Neuronal stem cell (in vitro differentiated cells): ENCODE data around the gene TMEM271.
"Not testable (repeated sequence)": the region's sequence is repeated elsewhere in the genome, so short reads cannot be mapped to it uniquely, and the experiment has no call there.

Experiments used
- DNase-seq: peaks from one replicate; pipeline ENCODE4 v3.0.0-alpha.2; 2013; ENCODE audit warnings: low spot score
- H2AFZ ChIP-seq: one replicate; pipeline ENCODE4 v1.6.1; 2013; ENCODE audit warnings: mild to moderate bottlenecking, low read length, inconsistent platforms
- H2AK5ac ChIP-seq: 2 replicates; pipeline ENCODE4 v1.6.1; 2013; ENCODE audit warnings: low read depth, mild to moderate bottlenecking, inconsistent platforms, low read length, moderate library complexity, mixed read lengths
- H2BK120ac ChIP-seq: 2 replicates; pipeline ENCODE4 v1.6.1; 2013; ENCODE audit warnings: low read depth, mild to moderate bottlenecking, inconsistent platforms, low read length, moderate library complexity, mixed read lengths
- H2BK12ac ChIP-seq: one replicate; pipeline ENCODE4 v1.6.1; 2013; ENCODE audit warnings: low read length, inconsistent platforms
- H2BK15ac ChIP-seq: 2 replicates; pipeline ENCODE4 v1.6.1; 2013; ENCODE audit warnings: mild to moderate bottlenecking, low read length, inconsistent platforms, mixed read lengths
- H2BK5ac ChIP-seq: one replicate; pipeline ENCODE4 v1.6.1; 2013; ENCODE audit warnings: inconsistent platforms, mild to moderate bottlenecking, low read length, moderate library complexity
- H3K14ac ChIP-seq: one replicate; pipeline ENCODE4 v1.6.1; 2013; ENCODE audit warnings: low read length, inconsistent platforms
- H3K18ac ChIP-seq: 2 replicates; pipeline ENCODE4 v1.6.1; 2013; ENCODE audit warnings: low read length, inconsistent platforms
- H3K23ac ChIP-seq: 2 replicates; pipeline ENCODE4 v1.6.1; 2013; ENCODE audit warnings: low read depth, mild to moderate bottlenecking, mixed read lengths, low read length, inconsistent platforms; ENCODE audit not compliant: poor library complexity
- H3K27ac ChIP-seq: replicated peaks from 3 replicates; pipeline ENCODE4 v1.5.1; 2013; ENCODE audit warnings: low read length, inconsistent platforms
- H3K27me3 ChIP-seq, 3 experiments: 2 replicates each; pipeline ENCODE4 v1.6.1; 2013; ENCODE audit warnings: low read length in 3 of 3, mild to moderate bottlenecking in 2 of 3, inconsistent platforms in 1 of 3, low read depth in 1 of 3, mixed read lengths in 1 of 3, moderate library complexity in 1 of 3; ENCODE audit not compliant: control insufficient read depth in 3 of 3, insufficient read depth in 3 of 3
- H3K36me3 ChIP-seq, 2 donors: replicated peaks in 1 of 2; 2 replicates each; pipeline ENCODE4 v1.6.1; 2013; ENCODE audit warnings: low read length in 2 of 2; ENCODE audit not compliant: control insufficient read depth in 2 of 2, insufficient read depth in 2 of 2
- H3K4ac ChIP-seq: 2 replicates; pipeline ENCODE4 v1.6.1; 2013; ENCODE audit warnings: inconsistent platforms, mild to moderate bottlenecking, low read length, moderate library complexity
- H3K4me1 ChIP-seq, 2 donors: 1 replicate in 1 of 2; 2 replicates in 1 of 2; pipeline ENCODE4 v1.6.1; 2013; ENCODE audit warnings: low read length in 2 of 2, low read depth in 1 of 2; ENCODE audit not compliant: control insufficient read depth in 2 of 2, insufficient read depth in 1 of 2
- H3K4me2 ChIP-seq: one replicate; pipeline ENCODE4 v1.6.1; 2013; ENCODE audit warnings: mild to moderate bottlenecking, low read length, inconsistent platforms; ENCODE audit not compliant: insufficient read depth, poor library complexity, severe bottlenecking
- H3K4me3 ChIP-seq, 2 donors: 2 replicates each; pipeline ENCODE4 v1.5.1; 2013; ENCODE audit warnings: low read length in 2 of 2, mild to moderate bottlenecking in 2 of 2, inconsistent platforms in 1 of 2, moderate library complexity in 1 of 2
- H3K79me1 ChIP-seq: one replicate; pipeline ENCODE4 v1.6.1; 2013; ENCODE audit warnings: low read depth, mild to moderate bottlenecking, inconsistent platforms, low read length, moderate library complexity
- H3K9ac ChIP-seq: one replicate; pipeline ENCODE4 v1.6.1; 2013; ENCODE audit warnings: mild to moderate bottlenecking, low read depth, low read length, inconsistent platforms; ENCODE audit not compliant: poor library complexity
- H3K9me3 ChIP-seq, 2 donors: replicated peaks in 1 of 2; 2 replicates each; pipeline versions ENCODE3 to v1.6.1; 2013; ENCODE audit warnings: low read length in 2 of 2, mild to moderate bottlenecking in 2 of 2, inconsistent platforms in 1 of 2, low read depth in 1 of 2, mixed read lengths in 1 of 2, moderate library complexity in 1 of 2; ENCODE audit not compliant: control insufficient read depth in 2 of 2, insufficient read depth in 1 of 2
- H4K8ac ChIP-seq: one replicate; pipeline ENCODE4 v1.6.1; 2013; ENCODE audit warnings: low read depth, mild to moderate bottlenecking, inconsistent platforms, low read length, moderate library complexity
- H4K91ac ChIP-seq: one replicate; pipeline ENCODE4 v1.6.1; 2013; ENCODE audit warnings: low read length, low read depth, mild to moderate bottlenecking, inconsistent platforms; ENCODE audit not compliant: poor library complexity
- WGBS, 2 donors: extraction: QIAGEN DNeasy Blood & Tissue Kit; methylation state at CpG; one replicate each; pipeline ENCODE4 v1.1.7; 2013; ENCODE audit warnings: missing lambda C conversion rate in 2 of 2, mixed read lengths in 1 of 2; ENCODE audit not compliant: insufficient read length in 2 of 2, insufficient replicate concordance in 1 of 2; ENCODE audit errors: extremely low coverage in 2 of 2; 5-methylcytosine and 5-hydroxymethylcytosine counted together

The TMEM271 gene

DNA sequence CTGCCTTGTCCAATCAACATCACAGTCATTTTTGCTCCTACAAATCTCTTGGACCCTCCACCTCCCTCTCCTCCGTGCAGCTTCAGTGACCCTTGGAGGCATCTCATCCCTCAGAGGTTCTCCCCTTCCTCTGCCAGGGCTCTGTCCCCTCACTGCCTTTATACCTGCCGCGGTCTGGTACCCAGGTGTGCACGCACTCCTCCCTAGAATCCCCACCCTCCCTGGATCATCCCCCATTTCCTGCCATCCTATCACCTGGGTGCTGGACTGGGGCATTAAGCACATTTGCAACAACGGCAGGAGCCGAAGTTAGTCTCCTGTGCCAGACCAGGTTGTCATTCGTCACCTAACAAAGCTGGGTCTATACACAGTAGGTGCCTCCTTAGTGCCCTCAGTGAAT is 10.1 kb downstream of the TMEM271 start:
- Histone ChIP-seq H3K4me3 (no peak overlapping the region), H2BK15ac (no peak overlapping the region)

GRCh38 chr4:565614-566013 is 10.5 kb downstream of the TMEM271 start:
- H3K36me3 ChIP-seq, H3K4me2 ChIP-seq, DNase-seq, H3K14ac ChIP-seq, H3K18ac ChIP-seq, H2BK120ac ChIP-seq, H3K27ac ChIP-seq, H3K4ac ChIP-seq, H2BK12ac ChIP-seq, H3K4me3 ChIP-seq, H3K79me1 ChIP-seq, H3K9me3 ChIP-seq, H3K4me1 ChIP-seq, H2AK5ac ChIP-seq, H3K23ac ChIP-seq, H2BK15ac ChIP-seq, H2AFZ ChIP-seq, H4K8ac ChIP-seq, H4K91ac ChIP-seq, H3K9ac ChIP-seq, H2BK5ac ChIP-seq: not testable (repeated sequence)
- WGBS, 2 donors, result no CpG with 5 or more reads among the region's 1 CpG
- peaks cover 0 to 25% (median 6%) of the 10 kb centered on the region in 3 experiments for H3K27me3 ChIP-seq

More for the DNA sequence above, 10.1 kb downstream of the TMEM271 start:
- Histone ChIP-seq H3K9ac (no peak overlapping the region), H3K14ac (no peak overlapping the region), H2AFZ (no peak overlapping the region), H2AK5ac (no peak overlapping the region), H3K27ac (no peak overlapping the region), H3K4ac (no peak overlapping the region), H3K79me1 (no peaks in the 10 kb centered on the region), H3K36me3 (no peaks in the 10 kb centered on the region), H3K9me3 (peaks cover 0 to 6% of the 10 kb centered on the region in 2 donors), H4K91ac (no peak overlapping the region), H3K27me3 (peaks cover 0 to 25% (median 6%) of the 10 kb centered on the region in 3 experiments), H3K23ac (no peak overlapping the region), H2BK12ac (no peak overlapping the region), H3K18ac (no peak overlapping the region), H4K8ac (no peak overlapping the region), H2BK5ac (no peak overlapping the region), H3K4me2 (no peak overlapping the region), H3K4me1 (no peaks in the 10 kb centered on the region), H2BK120ac (no peak overlapping the region)
- no peak for DNase-seq
- no CpG with 5 or more reads among the region's 7 CpGs for WGBS, 2 donors

DNA sequence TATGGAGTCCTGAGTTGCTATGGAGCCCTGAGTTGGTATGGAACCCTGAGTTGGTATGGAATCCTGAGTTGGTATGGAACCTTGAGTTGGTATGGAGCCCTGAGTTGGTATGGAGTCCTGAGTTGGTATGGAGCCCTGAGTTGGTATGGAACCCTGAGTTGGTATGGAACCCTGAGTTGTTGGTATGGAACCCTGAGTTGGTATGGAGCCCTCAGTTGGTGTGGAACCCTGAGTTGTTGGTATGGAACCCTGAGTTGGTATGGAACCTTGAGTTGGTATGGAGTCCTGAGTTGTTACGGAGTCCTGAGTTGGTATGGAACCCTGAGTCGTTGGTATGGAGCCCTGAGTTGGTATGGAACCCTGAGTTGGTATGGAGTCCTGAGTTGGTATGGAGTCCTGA is 13.6 kb downstream of the TMEM271 start:
- H3K27ac ChIP-seq, H2BK12ac ChIP-seq, H2BK120ac ChIP-seq, H2AFZ ChIP-seq, H3K4ac ChIP-seq, H3K27me3 ChIP-seq, DNase-seq, H2AK5ac ChIP-seq, H3K4me3 ChIP-seq, H3K9me3 ChIP-seq, H3K14ac ChIP-seq, H2BK5ac ChIP-seq, H3K18ac ChIP-seq, H3K23ac ChIP-seq, H3K79me1 ChIP-seq, H4K91ac ChIP-seq, H4K8ac ChIP-seq, H3K4me1 ChIP-seq, H3K36me3 ChIP-seq, H3K4me2 ChIP-seq, H3K9ac ChIP-seq, H2BK15ac ChIP-seq: not testable (repeated sequence)
- WGBS, 2 donors, result no CpG with 5 or more reads among the region's 2 CpGs

- no peaks in the 10 kb centered on the region for H3K27me3 ChIP-seq
- no peak overlapping the region for H3K14ac ChIP-seq
- H4K8ac ChIP-seq, result no peak overlapping the region
- no peak overlapping the region for H3K18ac ChIP-seq
- no peaks in the 10 kb centered on the region for H3K79me1 ChIP-seq
- no peak overlapping the region for H3K4ac ChIP-seq
- H3K9me3 ChIP-seq, result peaks cover 0 to 4% of the 10 kb centered on the region in 2 donors
- H3K4me3 ChIP-seq, result no peak overlapping the region
- no peaks in the 10 kb centered on the region for H3K4me1 ChIP-seq
- no peak for DNase-seq
- no peak overlapping the region for H2BK5ac ChIP-seq
- no peak overlapping the region for H2AFZ ChIP-seq
- no peak overlapping the region for H3K9ac ChIP-seq
- no peak overlapping the region for H3K23ac ChIP-seq
- no peak overlapping the region for H2BK12ac ChIP-seq
- H4K91ac ChIP-seq, result no peak overlapping the region
- no peak overlapping the region for H3K4me2 ChIP-seq
- H2AK5ac ChIP-seq, result no peak overlapping the region
- H3K27ac ChIP-seq, result no peak overlapping the region
- no CpG with 5 or more reads among the region's 5 CpGs for WGBS, 2 donors
- H2BK15ac ChIP-seq, result no peak overlapping the region
- no peak overlapping the region for H2BK120ac ChIP-seq
- no peaks in the 10 kb centered on the region for H3K36me3 ChIP-seq
Measured at GRCh38 chr4:561426-561825, 14.7 kb downstream of the TMEM271 start.
